Measurements from ENCODE around the gene UQCRQ. TPM values are rescaled to one million over a fixed set of nuclear protein-coding genes. Genes with fewer than 3 reads are reported as not detected.

Gene UQCRQ
- total and polyA plus RNA-seq, 2 of the 13 experiments (the other 11 are each of a cell fraction or from before 2014, with no cell fraction given) = 257 to 575 TPM

- H3K27ac ChIP-seq (ENCODE audit: extremely low read length, insufficient read depth, low read length) = peak overlapping the region; percentile 66
- peak overlapping the region; percentile 69 for H3K9ac ChIP-seq (ENCODE audit: insufficient read depth, low read depth, low read length)
These were observed 45.1 kb upstream of the UQCRQ start for GRCh38 chr5:132821350-132821749.

More at GRCh38 chr5:132821350-132821749, 45.1 kb upstream of the UQCRQ start:
- in situ Hi-C loops (cut with HindIII; ENCODE audit: extremely low pct_ligation_motif_present, low pct_unique_long_range_greater_than_20kb) (no loop called here), intact Hi-C loops (cut with micrococcal nuclease; ENCODE audit: unreplicated experiment) (loop anchor here (2.0 to 5.0 kb wide), 3 partner anchors 45 to 294 kb away; partner anchors contain the start of gene SEPTIN8)
- Histone ChIP-seq H3K4me1 (ENCODE audit: insufficient read depth, low read length) (peaks cover 43% of the 10 kb centered on the region), H3K4me3 (replicated peaks in 1 of 3; ENCODE audit: insufficient read depth in 1 of 3, low read depth in 2 of 3, low read length in 3 of 3) (no peak overlapping the region; a peak in 1 of 6 replicates), H3K27me3 (ENCODE audit: control insufficient read depth in 1 of 2, insufficient read depth in 2 of 2, low read length in 2 of 2) (no peaks in the 10 kb centered on the region), H3K79me2 (ENCODE audit: insufficient read depth, low read length) (no peaks in the 10 kb centered on the region), H4K20me1 (ENCODE audit: insufficient read depth, low read length) (no peaks in the 10 kb centered on the region), H3K4me2 (ENCODE audit: low read depth, low read length) (peak overlapping the region; percentile 96), H3K36me3 (replicated peaks in 1 of 2; ENCODE audit: control insufficient read depth in 1 of 2, insufficient read depth in 2 of 2, low read length in 2 of 2) (peaks cover 5 to 23% of the 10 kb centered on the region in 2 experiments; a peak in 4 of 5 replicates), H2AFZ (ENCODE audit: low read length) (no peak overlapping the region), H3K9me3 (ENCODE audit: low read length) (no peaks in the 10 kb centered on the region)
- ChIA-PET POLR2A (interaction anchor here (1.7 to 6.7 kb wide), 5 partner anchors 8 to 84 kb away, joined by 6 to 176 read pairs (median 10); partner anchors contain the start of genes KIF3A, SEPTIN8 and SHROOM1), CTCF (ENCODE audit: low intra/inter-chr PET ratio, low total read pairs) (interaction anchor here (4.5 kb wide), 1 partner anchor 14 kb away, joined by 54 read pairs; no protein-coding TSS in a partner anchor)
- FAIRE-seq (no peak), DNase-seq (ENCODE audit: low spot score) (no peak), ATAC-seq (peak; percentile 10; the same call in 2 of the 3 replicates)
- TF ChIP-seq, protein P1, sequence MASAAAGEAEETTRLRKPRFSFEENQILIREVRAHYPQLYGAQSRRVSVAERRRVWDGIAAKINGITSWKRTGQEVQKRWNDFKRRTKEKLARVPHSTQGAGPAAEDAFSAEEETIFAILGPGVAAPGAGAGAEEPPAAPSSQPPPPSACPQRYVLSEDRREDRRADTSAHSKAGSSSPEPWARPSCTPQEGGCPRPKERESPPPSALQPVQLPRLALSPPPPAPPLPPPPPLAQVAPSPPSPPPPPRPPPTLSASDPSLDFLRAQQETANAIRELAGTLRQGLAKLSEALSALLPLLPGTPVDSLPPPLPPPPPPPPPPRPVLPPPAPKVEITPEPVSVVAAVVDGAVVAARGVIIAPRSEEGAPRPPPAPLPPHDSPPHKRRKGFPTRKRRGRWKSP (CRISPR knock-in tag; IDR thresholded peaks at IDR 0.05) = 0 out of 2 replicates have a peak, but pooled peaks have one; percentile 34
- TF ChIP-seq MBD4 (IDR thresholded peaks at IDR 0.05; ENCODE audit: borderline replicate concordance, low read length) (0 out of 2 replicates have a peak, but pooled peaks have one; percentile 34), PHF21A (CRISPR knock-in tag; IDR thresholded peaks at IDR 0.05) (no peak), REL (CRISPR knock-in tag; conservative IDR thresholded peaks at IDR 0.05) (no peak), ZBTB7B (CRISPR knock-in tag; IDR thresholded peaks at IDR 0.05) (0 out of 2 replicates have a peak, but pooled peaks have one; percentile 38), POLR2G (IDR thresholded peaks at IDR 0.05; ENCODE audit: low read depth, low read length) (peak; percentile 28; the same call in 1 of the 2 replicates)
- TF ChIP-seq, protein P2, sequence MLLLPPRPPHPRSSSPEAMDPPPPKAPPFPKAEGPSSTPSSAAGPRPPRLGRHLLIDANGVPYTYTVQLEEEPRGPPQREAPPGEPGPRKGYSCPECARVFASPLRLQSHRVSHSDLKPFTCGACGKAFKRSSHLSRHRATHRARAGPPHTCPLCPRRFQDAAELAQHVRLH (CRISPR knock-in tag; IDR thresholded peaks at IDR 0.05; ENCODE audit: borderline replicate concordance, low read depth) = 0 out of 2 replicates have a peak, but pooled peaks have one; percentile 29
- TF ChIP-seq, protein P3, sequence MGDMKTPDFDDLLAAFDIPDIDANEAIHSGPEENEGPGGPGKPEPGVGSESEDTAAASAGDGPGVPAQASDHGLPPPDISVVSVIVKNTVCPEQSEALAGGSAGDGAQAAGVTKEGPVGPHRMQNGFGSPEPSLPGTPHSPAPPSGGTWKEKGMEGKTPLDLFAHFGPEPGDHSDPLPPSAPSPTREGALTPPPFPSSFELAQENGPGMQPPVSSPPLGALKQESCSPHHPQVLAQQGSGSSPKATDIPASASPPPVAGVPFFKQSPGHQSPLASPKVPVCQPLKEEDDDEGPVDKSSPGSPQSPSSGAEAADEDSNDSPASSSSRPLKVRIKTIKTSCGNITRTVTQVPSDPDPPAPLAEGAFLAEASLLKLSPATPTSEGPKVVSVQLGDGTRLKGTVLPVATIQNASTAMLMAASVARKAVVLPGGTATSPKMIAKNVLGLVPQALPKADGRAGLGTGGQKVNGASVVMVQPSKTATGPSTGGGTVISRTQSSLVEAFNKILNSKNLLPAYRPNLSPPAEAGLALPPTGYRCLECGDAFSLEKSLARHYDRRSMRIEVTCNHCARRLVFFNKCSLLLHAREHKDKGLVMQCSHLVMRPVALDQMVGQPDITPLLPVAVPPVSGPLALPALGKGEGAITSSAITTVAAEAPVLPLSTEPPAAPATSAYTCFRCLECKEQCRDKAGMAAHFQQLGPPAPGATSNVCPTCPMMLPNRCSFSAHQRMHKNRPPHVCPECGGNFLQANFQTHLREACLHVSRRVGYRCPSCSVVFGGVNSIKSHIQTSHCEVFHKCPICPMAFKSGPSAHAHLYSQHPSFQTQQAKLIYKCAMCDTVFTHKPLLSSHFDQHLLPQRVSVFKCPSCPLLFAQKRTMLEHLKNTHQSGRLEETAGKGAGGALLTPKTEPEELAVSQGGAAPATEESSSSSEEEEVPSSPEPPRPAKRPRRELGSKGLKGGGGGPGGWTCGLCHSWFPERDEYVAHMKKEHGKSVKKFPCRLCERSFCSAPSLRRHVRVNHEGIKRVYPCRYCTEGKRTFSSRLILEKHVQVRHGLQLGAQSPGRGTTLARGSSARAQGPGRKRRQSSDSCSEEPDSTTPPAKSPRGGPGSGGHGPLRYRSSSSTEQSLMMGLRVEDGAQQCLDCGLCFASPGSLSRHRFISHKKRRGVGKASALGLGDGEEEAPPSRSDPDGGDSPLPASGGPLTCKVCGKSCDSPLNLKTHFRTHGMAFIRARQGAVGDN (CRISPR knock-in tag; IDR thresholded peaks at IDR 0.05) = peak; percentile 18; the same call in 1 of the 2 replicates
- WGBS (ENCODE audit: low lambda C conversion rate) = 74% methylated on average over 3 of the region's 3 CpGs
- BruUV-seq (replicated peaks) = no TSS peak
